Tibial nerve (tissue), 4 donors: ENCODE results near the gene MAML3.

ENCODE experiments used
- EP300 ChIP-seq, 2 donors: sonication (generic); formaldehyde crosslinking; IDR thresholded peaks; one replicate each; pipeline ENCODE4 v1.6.1; 2017; ENCODE audit warnings: antibody characterized with exemption in 2 of 2, mild to moderate bottlenecking in 1 of 2
- POLR2A ChIP-seq, 2 donors: fragments of 450-650 bp; IDR thresholded peaks; one replicate each; pipeline ENCODE4 v1.6.1; 2017; ENCODE audit warnings: antibody characterized with exemption in 2 of 2, mild to moderate bottlenecking in 2 of 2, moderate library complexity in 2 of 2
- TF ChIP-seq, protein P1 (sequence below), 5 experiments: fragments of 200-600 bp in 3 of 5; fragments of 450-650 bp in 2 of 5; sonication (generic) in 3 of 5; IDR thresholded peaks; one replicate each; pipeline ENCODE4 v1.5.1; 2016 to 2019; ENCODE audit warnings: antibody characterized with exemption in 5 of 5, mild to moderate bottlenecking in 3 of 5, moderate library complexity in 2 of 5

DNA sequence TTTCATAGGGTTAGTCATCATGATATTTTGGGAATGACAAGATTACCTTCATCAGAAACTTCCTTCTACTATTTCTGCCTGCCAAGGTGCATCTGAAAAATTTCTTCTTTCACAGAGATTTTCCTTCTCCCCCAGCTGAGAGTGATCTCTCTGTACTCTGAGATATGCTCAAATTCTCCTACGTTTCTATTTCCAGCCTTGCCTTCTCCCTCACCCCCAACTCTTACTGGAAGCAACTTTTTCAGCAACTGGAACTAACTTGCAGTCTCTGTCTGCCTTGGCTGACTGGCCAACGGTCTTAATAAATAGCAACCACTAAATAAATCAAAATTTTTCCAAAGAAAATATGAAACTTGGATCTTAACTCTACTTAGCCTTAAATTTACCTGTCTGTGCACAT lies 122.3 kb downstream of the MAML3 start:
- TF ChIP-seq, protein P1, sequence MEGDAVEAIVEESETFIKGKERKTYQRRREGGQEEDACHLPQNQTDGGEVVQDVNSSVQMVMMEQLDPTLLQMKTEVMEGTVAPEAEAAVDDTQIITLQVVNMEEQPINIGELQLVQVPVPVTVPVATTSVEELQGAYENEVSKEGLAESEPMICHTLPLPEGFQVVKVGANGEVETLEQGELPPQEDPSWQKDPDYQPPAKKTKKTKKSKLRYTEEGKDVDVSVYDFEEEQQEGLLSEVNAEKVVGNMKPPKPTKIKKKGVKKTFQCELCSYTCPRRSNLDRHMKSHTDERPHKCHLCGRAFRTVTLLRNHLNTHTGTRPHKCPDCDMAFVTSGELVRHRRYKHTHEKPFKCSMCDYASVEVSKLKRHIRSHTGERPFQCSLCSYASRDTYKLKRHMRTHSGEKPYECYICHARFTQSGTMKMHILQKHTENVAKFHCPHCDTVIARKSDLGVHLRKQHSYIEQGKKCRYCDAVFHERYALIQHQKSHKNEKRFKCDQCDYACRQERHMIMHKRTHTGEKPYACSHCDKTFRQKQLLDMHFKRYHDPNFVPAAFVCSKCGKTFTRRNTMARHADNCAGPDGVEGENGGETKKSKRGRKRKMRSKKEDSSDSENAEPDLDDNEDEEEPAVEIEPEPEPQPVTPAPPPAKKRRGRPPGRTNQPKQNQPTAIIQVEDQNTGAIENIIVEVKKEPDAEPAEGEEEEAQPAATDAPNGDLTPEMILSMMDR (IDR thresholded peaks at IDR 0.05): no peak
- TF ChIP-seq POLR2A (IDR thresholded peaks at IDR 0.05): no peak
- no peak for TF ChIP-seq EP300 (IDR thresholded peaks at IDR 0.05)
